GM18520 (cell line): ENCODE measurements around the gene CLIC5.

Source experiments
- ATAC-seq: cut with Tn5 transposase; IDR thresholded peaks from one replicate; pipeline ENCODE4 v1.9.1; 2021; ENCODE audit not compliant: unreplicated experiment

Gene CLIC5

GRCh38 chr6:45966797-45967196 lies 48.9 kb downstream of the CLIC5 start:
- ATAC-seq: peak; percentile 68

DNA sequence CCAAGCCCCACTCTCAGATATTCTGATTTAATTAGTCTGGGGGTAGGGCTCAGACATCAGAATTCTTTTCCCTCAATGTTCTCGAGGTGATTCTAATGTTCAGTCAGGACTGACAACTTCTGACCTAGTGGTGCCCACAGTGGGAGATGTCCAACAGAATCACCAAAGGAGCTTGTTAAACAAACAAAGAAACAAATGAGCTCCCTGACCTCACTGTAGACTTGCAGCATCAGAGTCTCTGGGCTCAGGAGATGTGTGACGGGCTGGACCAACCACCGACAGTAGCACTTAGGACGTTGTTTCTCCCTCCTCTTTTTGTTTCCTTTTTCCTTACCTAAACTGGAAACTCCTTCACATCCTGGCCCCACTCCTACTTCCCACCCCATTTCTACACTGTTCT lies 49.3 kb downstream of the CLIC5 start:
- ATAC-seq: no peak

- no peak for ATAC-seq
Measured at GRCh38 chr6:45965792-45966191, 49.9 kb downstream of the CLIC5 start.

DNA sequence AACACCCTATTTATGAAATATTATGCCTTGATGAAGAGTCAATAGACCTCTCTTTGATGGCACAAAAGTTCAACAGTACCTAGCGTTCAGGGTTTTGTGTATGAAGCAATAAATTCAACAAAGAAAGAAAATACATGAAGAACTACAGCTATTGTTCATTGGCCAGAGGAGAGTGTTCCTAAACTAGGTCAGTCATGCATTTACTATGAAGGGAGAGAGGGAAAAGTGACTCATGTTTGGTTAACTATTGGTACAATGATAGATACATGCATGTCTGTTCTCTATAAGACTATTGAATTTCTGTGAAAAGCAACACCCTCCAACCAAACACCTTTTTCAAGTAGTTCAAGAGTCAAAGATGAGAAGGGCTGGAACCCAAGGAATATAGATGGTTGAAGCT lies 50.7 kb downstream of the CLIC5 start:
- no peak for ATAC-seq

- no peak for ATAC-seq
Measured at GRCh38 chr6:45964300-45964699, 51.4 kb downstream of the CLIC5 start.

DNA sequence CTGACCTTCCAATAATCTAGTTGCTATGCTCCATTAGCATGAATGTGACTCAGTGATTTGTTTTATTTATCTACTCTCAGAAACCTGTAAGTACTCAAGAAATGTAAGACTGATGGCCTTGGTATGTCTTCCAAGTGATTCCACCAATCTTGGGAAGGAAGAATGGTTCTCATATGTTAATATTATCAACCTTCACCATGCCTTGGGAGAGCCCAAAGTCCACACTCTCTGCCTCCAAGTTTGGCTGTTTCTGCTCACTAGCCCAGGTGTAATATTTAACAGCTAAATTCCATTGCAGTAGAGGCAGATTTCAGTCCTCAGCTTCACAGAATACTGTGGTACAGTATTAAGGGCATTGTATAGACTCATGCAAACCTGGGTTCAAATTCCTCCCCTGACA lies 51.8 kb downstream of the CLIC5 start:
- no peak for ATAC-seq

DNA sequence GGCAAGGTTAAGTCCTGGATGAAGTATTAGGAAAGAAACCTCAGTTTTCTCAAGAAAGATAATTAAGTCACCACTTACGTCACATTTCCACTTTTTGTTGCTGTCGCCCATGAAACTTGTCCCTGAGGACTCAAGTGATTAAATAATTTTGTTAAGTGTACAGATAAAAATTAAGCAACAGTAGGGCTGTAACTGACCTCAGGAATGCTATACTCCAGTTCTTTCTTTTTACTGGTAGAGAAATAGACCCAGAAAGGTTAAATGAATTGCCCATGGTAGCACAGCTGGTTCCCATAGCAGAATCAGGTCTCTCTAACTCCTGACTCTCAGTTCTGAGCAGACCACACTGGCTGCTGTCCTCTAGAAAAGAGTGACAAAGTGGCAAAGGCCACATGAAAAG lies 54.5 kb downstream of the CLIC5 start:
- no peak for ATAC-seq

GRCh38 chr6:45959534-45960145 lies 56.0 kb downstream of the CLIC5 start:
- ATAC-seq: no peak

- ATAC-seq: no peak
Measured at GRCh38 chr6:45956663-45957062, 59.0 kb downstream of the CLIC5 start.

- no peak for ATAC-seq
Measured at GRCh38 chr6:45956176-45956575, 59.5 kb downstream of the CLIC5 start.

GRCh38 chr6:45955597-45955996 lies 60.1 kb downstream of the CLIC5 start:
- no peak for ATAC-seq

GRCh38 chr6:45952546-45952945 lies 63.1 kb downstream of the CLIC5 start:
- ATAC-seq: no peak

DNA sequence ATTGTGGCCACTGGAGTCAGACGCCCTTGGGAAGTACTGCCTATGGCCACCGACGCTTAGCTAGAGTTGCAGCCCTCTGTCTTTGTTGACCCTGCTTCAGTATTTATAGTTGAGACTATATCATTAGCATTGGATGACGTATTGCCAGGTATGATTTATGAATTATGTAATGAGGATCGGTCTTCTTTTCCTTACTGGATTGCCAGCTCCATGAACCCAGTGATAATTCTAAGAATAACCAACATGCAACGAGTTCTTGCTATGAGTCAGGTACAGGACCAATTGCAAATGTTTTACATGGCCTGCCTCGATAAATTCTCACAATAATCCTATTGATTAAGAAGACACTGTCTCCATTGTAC lies 63.5 kb downstream of the CLIC5 start:
- ATAC-seq: no peak

- no peak for ATAC-seq
Measured at GRCh38 chr6:45951321-45952167, 64.1 kb downstream of the CLIC5 start.

DNA sequence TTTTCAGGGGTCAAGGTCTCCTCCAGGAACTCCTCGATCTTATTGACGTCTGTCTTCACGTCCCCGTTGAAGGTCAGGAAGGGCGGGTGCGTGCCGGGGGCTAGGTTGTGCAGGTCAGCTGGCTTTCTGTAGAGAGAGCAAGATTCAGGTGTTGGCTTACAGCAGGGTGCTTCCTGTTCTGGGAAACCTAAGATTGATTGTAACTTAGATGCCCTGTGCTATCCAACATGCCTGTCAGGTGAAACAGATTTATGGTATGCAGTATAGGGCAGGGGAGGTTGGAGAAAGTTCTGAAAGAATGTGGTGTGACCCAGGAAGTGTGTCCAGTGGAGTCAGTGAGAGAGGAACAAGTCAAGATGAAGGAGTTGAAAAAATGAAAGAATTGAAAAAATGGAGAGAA lies 66.4 kb downstream of the CLIC5 start:
- ATAC-seq: no peak

- no peak for ATAC-seq
Measured at GRCh38 chr6:45947807-45948206, 67.9 kb downstream of the CLIC5 start.

DNA sequence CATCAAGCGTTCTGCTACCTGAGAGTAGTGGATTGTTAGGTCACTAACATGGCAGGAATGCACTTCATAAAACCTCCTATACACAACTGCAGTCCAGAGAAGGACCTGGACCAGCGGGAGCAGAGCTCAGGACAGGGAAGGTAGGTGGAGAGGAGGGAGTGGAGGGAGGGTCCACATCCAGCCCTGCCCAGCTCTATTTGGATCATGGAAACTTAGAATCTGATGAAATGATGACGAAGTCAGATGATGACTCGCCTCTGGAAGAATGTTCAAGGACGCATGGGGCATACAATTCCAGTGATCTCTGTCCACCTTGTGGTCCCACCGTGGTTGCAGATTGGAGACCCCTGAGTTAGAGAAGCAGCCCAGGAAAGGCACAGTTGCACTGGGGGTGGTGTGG lies 68.8 kb downstream of the CLIC5 start:
- no peak for ATAC-seq

GRCh38 chr6:45946352-45946751 lies 69.3 kb downstream of the CLIC5 start:
- no peak for ATAC-seq

DNA sequence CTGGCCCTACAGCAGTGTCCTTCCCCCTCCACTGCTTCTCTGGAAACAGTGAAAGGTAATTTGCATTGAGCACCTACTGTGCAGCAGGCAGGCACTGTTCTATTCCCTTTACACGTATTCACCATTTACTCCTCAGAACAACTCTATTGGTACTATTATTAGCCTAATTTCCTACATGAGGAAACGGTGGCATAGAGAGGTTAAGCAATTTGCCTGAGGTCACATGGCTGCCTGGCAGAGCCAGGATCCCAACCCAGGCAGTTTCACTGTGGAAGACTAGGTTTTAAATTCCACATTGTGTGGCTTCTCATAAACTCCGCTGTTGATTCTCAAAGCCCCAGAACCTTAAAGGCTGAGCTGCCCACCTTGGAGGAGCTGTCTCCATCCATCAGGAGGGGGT lies 72.7 kb downstream of the CLIC5 start:
- no peak for ATAC-seq

DNA sequence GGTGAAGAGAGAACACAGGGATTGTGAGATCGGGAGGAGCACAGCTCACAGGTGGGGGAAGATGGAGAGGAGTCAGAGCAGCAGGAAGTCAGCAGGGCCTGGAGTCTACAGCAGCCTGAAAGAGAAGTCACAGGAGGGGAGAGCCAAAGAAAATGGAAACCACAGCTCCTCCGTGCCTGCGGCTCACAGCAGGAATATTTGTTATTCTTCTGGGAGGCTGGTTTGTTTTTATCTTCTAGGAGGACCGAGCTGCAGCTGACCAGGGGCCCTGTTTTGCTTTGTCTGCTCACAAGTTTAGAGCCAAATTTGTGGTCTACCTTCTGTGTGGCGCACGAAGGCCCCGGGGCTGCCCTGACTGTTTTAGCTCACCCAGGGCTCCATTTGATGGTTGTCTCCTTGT lies 81.8 kb downstream of the CLIC5 start:
- ATAC-seq: no peak

DNA sequence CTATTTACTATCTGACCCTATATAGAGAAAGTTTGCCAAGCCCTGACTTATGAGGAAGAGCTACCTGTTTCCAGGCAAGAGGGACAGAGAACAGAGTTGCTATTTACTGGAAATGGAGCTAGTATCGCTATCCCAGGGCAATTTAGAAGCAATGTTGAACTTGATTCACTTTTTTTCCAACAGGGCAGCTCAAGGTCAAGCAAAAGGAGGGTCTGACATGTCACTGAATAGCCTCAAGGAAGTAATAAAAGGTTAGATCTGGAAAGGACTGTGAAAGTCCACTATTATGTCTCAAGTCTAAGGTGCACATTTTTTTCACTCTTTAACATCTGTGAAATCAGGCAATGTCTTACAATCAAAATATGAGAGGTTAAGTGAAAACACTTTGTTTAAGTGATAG lies 84.4 kb downstream of the CLIC5 start:
- no peak for ATAC-seq

- ATAC-seq: no peak
Measured at GRCh38 chr6:45930420-45931040, 85.1 kb downstream of the CLIC5 start.
